Measurements from ENCODE around the gene PHF21A.

GRCh38 chr11:45984192-45984591 is 137.1 kb downstream of the PHF21A start:
- TF ChIP-seq CTCF (conservative IDR thresholded peaks at IDR 0.05 in 1 of 2, IDR thresholded peaks at IDR 0.05 in 1 of 2; ENCODE audit: extremely low read depth in 1 of 2, insufficient read depth in 1 of 2, low read depth in 1 of 2, low read length in 2 of 2), result no peak
- no peak for TF ChIP-seq EZH2 (IDR thresholded peaks at IDR 0.05; ENCODE audit: borderline replicate concordance, low read length)

Measured in mammary epithelial cell (primary cell).